Measurements from ENCODE around the gene STT3A. TPM values are rescaled to one million over a fixed set of nuclear protein-coding genes. Genes with fewer than 3 reads are reported as not detected.

STT3A gene
- total RNA-seq: 226 and 229 TPM in 2 replicates
- long read RNA-seq, full-length matches to known transcripts: 401 of 773 reads
- long read RNA-seq, partial matches to known transcripts: 333 of 773 reads
- long read RNA-seq, other reads (novel, unspliced or antisense): 39 of 773 reads

GRCh38 chr11:125592305-125593113 is at the start of gene STT3A:
STT3A (plus strand) TSS chr11:125592852; CDS start chr11:125595916, 3,064 bp downstream.
- no peaks in the 10 kb centered on the region for H3K27me3 Mint-ChIP-seq (ENCODE audit: unreplicated experiment)
- peak within 1 kb of the TSS; percentile 98 for H3K4me3 Mint-ChIP-seq (ENCODE audit: unreplicated experiment)
- peaks cover 36% of the 10 kb centered on the region for H3K4me1 Mint-ChIP-seq (ENCODE audit: unreplicated experiment)
- peak; percentile 99 for DNase-seq (ENCODE audit: extremely low spot score, unreplicated experiment)
- H3K36me3 Mint-ChIP-seq (ENCODE audit: unreplicated experiment): peaks cover 11% of the 10 kb centered on the region
- H3K27ac Mint-ChIP-seq (ENCODE audit: unreplicated experiment): peak within 1 kb of the TSS; percentile 99
- TF ChIP-seq CTCF (IDR thresholded peaks at IDR 0.05): no peak
- H3K9me3 Mint-ChIP-seq (ENCODE audit: unreplicated experiment): no peaks in the 10 kb centered on the region

GRCh38 chr11:125550780-125551179 is 41.9 kb upstream of the STT3A start:
- H3K4me1 Mint-ChIP-seq (ENCODE audit: unreplicated experiment): no peaks in the 10 kb centered on the region
- H3K27me3 Mint-ChIP-seq (ENCODE audit: unreplicated experiment): peaks cover 25% of the 10 kb centered on the region
- no peak overlapping the region for H3K4me3 Mint-ChIP-seq (ENCODE audit: unreplicated experiment)
- peaks cover 24% of the 10 kb centered on the region for H3K9me3 Mint-ChIP-seq (ENCODE audit: unreplicated experiment)
- no peak overlapping the region for H3K27ac Mint-ChIP-seq (ENCODE audit: unreplicated experiment)
- no peaks in the 10 kb centered on the region for H3K36me3 Mint-ChIP-seq (ENCODE audit: unreplicated experiment)
- no peak for TF ChIP-seq CTCF (IDR thresholded peaks at IDR 0.05)
- no peak for DNase-seq (ENCODE audit: extremely low spot score, unreplicated experiment)

GRCh38 chr11:125551835-125552342 is 40.8 kb upstream of the STT3A start:
- Mint-ChIP-seq H3K4me1 (ENCODE audit: unreplicated experiment) (no peaks in the 10 kb centered on the region), H3K27ac (ENCODE audit: unreplicated experiment) (no peak overlapping the region)
- TF ChIP-seq CTCF (IDR thresholded peaks at IDR 0.05): no peak

GRCh38 chr11:125552927-125553326 is 39.7 kb upstream of the STT3A start:
- H3K27me3 Mint-ChIP-seq (ENCODE audit: unreplicated experiment): peaks cover 23% of the 10 kb centered on the region
- H3K4me1 Mint-ChIP-seq (ENCODE audit: unreplicated experiment): no peaks in the 10 kb centered on the region
- H3K36me3 Mint-ChIP-seq (ENCODE audit: unreplicated experiment): no peaks in the 10 kb centered on the region
- H3K9me3 Mint-ChIP-seq (ENCODE audit: unreplicated experiment): peaks cover 24% of the 10 kb centered on the region
- H3K4me3 Mint-ChIP-seq (ENCODE audit: unreplicated experiment): no peak overlapping the region
- H3K27ac Mint-ChIP-seq (ENCODE audit: unreplicated experiment): no peak overlapping the region
- DNase-seq (ENCODE audit: extremely low spot score, unreplicated experiment): no peak
- TF ChIP-seq CTCF (IDR thresholded peaks at IDR 0.05): no peak

More at GRCh38 chr11:125551835-125552342, 40.8 kb upstream of the STT3A start:
- Mint-ChIP-seq H3K4me3 (ENCODE audit: unreplicated experiment) (no peak overlapping the region), H3K27me3 (ENCODE audit: unreplicated experiment) (peaks cover 24% of the 10 kb centered on the region), H3K9me3 (ENCODE audit: unreplicated experiment) (peaks cover 24% of the 10 kb centered on the region), H3K36me3 (ENCODE audit: unreplicated experiment) (no peaks in the 10 kb centered on the region)
- DNase-seq (ENCODE audit: extremely low spot score, unreplicated experiment): no peak

GRCh38 chr11:125553357-125553756 is 39.3 kb upstream of the STT3A start:
- no peak for DNase-seq (ENCODE audit: extremely low spot score, unreplicated experiment)
- Mint-ChIP-seq H3K4me3 (ENCODE audit: unreplicated experiment) (no peak overlapping the region), H3K36me3 (ENCODE audit: unreplicated experiment) (no peaks in the 10 kb centered on the region), H3K4me1 (ENCODE audit: unreplicated experiment) (no peaks in the 10 kb centered on the region), H3K27ac (ENCODE audit: unreplicated experiment) (no peak overlapping the region), H3K9me3 (ENCODE audit: unreplicated experiment) (peaks cover 24% of the 10 kb centered on the region), H3K27me3 (ENCODE audit: unreplicated experiment) (peaks cover 23% of the 10 kb centered on the region)
- no peak for TF ChIP-seq CTCF (IDR thresholded peaks at IDR 0.05)

Data from osteocyte (in vitro differentiated cells).